TTC549 (cell line): Measurements from ENCODE around the gene NAV2.

ENCODE experiments used
- FAIRE-seq: peaks from 2 replicates; lab custom pipeline; 2012; peaks lifted over from hg19 to GRCh38; lab: Jason Lieb, UNC

NAV2 gene

GRCh38 chr11:19929655-19930054 is 217.0 kb downstream of the NAV2 start:
- no peak for FAIRE-seq

- FAIRE-seq = no peak
Observed at GRCh38 chr11:19931141-19931770, 218.6 kb downstream of the NAV2 start.

- no peak for FAIRE-seq
Observed at GRCh38 chr11:19931771-19932369, 219.2 kb downstream of the NAV2 start.

- no peak for FAIRE-seq
Observed at GRCh38 chr11:19933132-19933735, 220.6 kb downstream of the NAV2 start.

- no peak for FAIRE-seq
Observed at GRCh38 chr11:19933801-19934488, 221.3 kb downstream of the NAV2 start.

GRCh38 chr11:19934828-19935259 is 222.2 kb downstream of the NAV2 start:
- no peak for FAIRE-seq

GRCh38 chr11:19935507-19935906 is 222.9 kb downstream of the NAV2 start:
- no peak for FAIRE-seq

GRCh38 chr11:19936461-19936860 is 223.8 kb downstream of the NAV2 start:
- no peak for FAIRE-seq

- FAIRE-seq = peak; percentile 25
Observed at GRCh38 chr11:19938169-19938856, 225.7 kb downstream of the NAV2 start.

- FAIRE-seq = no peak
Observed at GRCh38 chr11:19938866-19939265, 226.2 kb downstream of the NAV2 start.

- FAIRE-seq = no peak
Observed at GRCh38 chr11:19939415-19939929, 226.8 kb downstream of the NAV2 start.

- no peak for FAIRE-seq
Observed at GRCh38 chr11:19940831-19941230, 228.2 kb downstream of the NAV2 start.

- FAIRE-seq = no peak
Observed at GRCh38 chr11:19946681-19947080, 234.0 kb downstream of the NAV2 start.

GRCh38 chr11:19947537-19948114 is 235.0 kb downstream of the NAV2 start:
- no peak for FAIRE-seq

- no peak for FAIRE-seq
Observed at GRCh38 chr11:19949606-19950005, 237.0 kb downstream of the NAV2 start.

GRCh38 chr11:19951558-19952115 is 239.0 kb downstream of the NAV2 start:
- no peak for FAIRE-seq

GRCh38 chr11:19952116-19952605 is 239.5 kb downstream of the NAV2 start:
- FAIRE-seq = no peak

GRCh38 chr11:19952911-19953310 is 240.3 kb downstream of the NAV2 start:
- FAIRE-seq = no peak

GRCh38 chr11:19953336-19953735 is 240.7 kb downstream of the NAV2 start:
- FAIRE-seq = no peak

- FAIRE-seq = no peak
Observed at GRCh38 chr11:19953909-19954308, 241.3 kb downstream of the NAV2 start.

GRCh38 chr11:19954899-19955298 is 242.3 kb downstream of the NAV2 start:
- FAIRE-seq = no peak

GRCh38 chr11:19955660-19956059 is 243.0 kb downstream of the NAV2 start:
- FAIRE-seq = no peak
